GM15510 (cell line): ENCODE data around the gene ARHGEF38.

ENCODE experiments used
- POLR2A ChIP-seq: IDR thresholded peaks from 3 replicates; pipeline ENCODE4 v1.6.1; 2011; ENCODE audit warnings: borderline replicate concordance; ENCODE audit not compliant: insufficient read length; ENCODE audit errors: extremely low read depth

Gene ARHGEF38

GRCh38 chr4:105587841-105588240 lies 35.4 kb downstream of the ARHGEF38 start:
- no peak for TF ChIP-seq POLR2A

- no peak for TF ChIP-seq POLR2A
Measured at GRCh38 chr4:105588252-105588651, 35.8 kb downstream of the ARHGEF38 start.

GRCh38 chr4:105591573-105591972 lies 39.2 kb downstream of the ARHGEF38 start:
- no peak for TF ChIP-seq POLR2A

GRCh38 chr4:105594099-105595010 lies 41.9 kb downstream of the ARHGEF38 start:
- no peak for TF ChIP-seq POLR2A

GRCh38 chr4:105596684-105597083 lies 44.3 kb downstream of the ARHGEF38 start:
- no peak for TF ChIP-seq POLR2A

GRCh38 chr4:105598052-105598451 lies 45.6 kb downstream of the ARHGEF38 start:
- no peak for TF ChIP-seq POLR2A

- no peak for TF ChIP-seq POLR2A
Measured at GRCh38 chr4:105598787-105599186, 46.4 kb downstream of the ARHGEF38 start.

- TF ChIP-seq POLR2A = no peak
Measured at GRCh38 chr4:105599482-105599881, 47.1 kb downstream of the ARHGEF38 start.

GRCh38 chr4:105599932-105600655 lies 47.7 kb downstream of the ARHGEF38 start:
- no peak for TF ChIP-seq POLR2A

GRCh38 chr4:105600951-105601350 lies 48.5 kb downstream of the ARHGEF38 start:
- no peak for TF ChIP-seq POLR2A

GRCh38 chr4:105601406-105601805 lies 49.0 kb downstream of the ARHGEF38 start:
- TF ChIP-seq POLR2A = no peak

GRCh38 chr4:105603158-105603557 lies 50.7 kb downstream of the ARHGEF38 start:
- no peak for TF ChIP-seq POLR2A

GRCh38 chr4:105605493-105605892 lies 53.1 kb downstream of the ARHGEF38 start:
- no peak for TF ChIP-seq POLR2A

- no peak for TF ChIP-seq POLR2A
Measured at GRCh38 chr4:105607876-105608275, 55.5 kb downstream of the ARHGEF38 start.

- no peak for TF ChIP-seq POLR2A
Measured at GRCh38 chr4:105613306-105613705, 60.9 kb downstream of the ARHGEF38 start.
